OCI-LY7 (cell line): ENCODE measurements around the gene SLC13A5.

Source experiments
- CTCF ChIP-seq: fragments of 200-600 bp; sonication (generic); conservative IDR thresholded peaks from 2 replicates; pipeline ENCODE4 v1.5.1; 2014; ENCODE audit warnings: mild to moderate bottlenecking, antibody characterized with exemption, low read length, moderate library complexity, mixed read lengths
- EZH2phosphoT487 ChIP-seq: fragments of 200-600 bp; sonication (generic); IDR thresholded peaks from 2 replicates; pipeline ENCODE4 v1.6.1; 2018; ENCODE audit warnings: low read depth, borderline replicate concordance, mild to moderate bottlenecking, mixed run types, antibody characterized with exemption, low read length, moderate library complexity, mixed read lengths

- TF ChIP-seq CTCF: no peak
- no peak for TF ChIP-seq EZH2phosphoT487
Observed at GRCh38 chr17:6676802-6677157, 36.4 kb downstream of the SLC13A5 start.
